Hepatocyte (in vitro differentiated cells): ENCODE data around the gene IFI6.

Experiments used
- CTCF ChIP-seq: fragments of 200-600 bp; sonication (generic); IDR thresholded peaks from 2 replicates; pipeline ENCODE4 v1.5.1; 2016; ENCODE audit warnings: antibody characterized with exemption, mild to moderate bottlenecking; ENCODE audit not compliant: poor library complexity
- EZH2 ChIP-seq: fragments of 200-600 bp; sonication (generic); IDR thresholded peaks from 2 replicates; pipeline ENCODE4 v1.6.1; 2016; ENCODE audit warnings: antibody characterized with exemption, mild to moderate bottlenecking, borderline replicate concordance
- EZH2phosphoT487 ChIP-seq: fragments of 200-600 bp; sonication (generic); IDR thresholded peaks from one replicate; pipeline ENCODE4 v1.6.1; 2018; ENCODE audit warnings: antibody characterized with exemption, mild to moderate bottlenecking, low read depth, moderate library complexity; ENCODE audit not compliant: unreplicated experiment, severe bottlenecking

- TF ChIP-seq CTCF, result no peak
- no peak for TF ChIP-seq EZH2
- no peak for TF ChIP-seq EZH2phosphoT487
These were observed 42.0 kb upstream of the IFI6 start for GRCh38 chr1:27713869-27714513.
